Prostate gland (tissue), 2 donors: ENCODE data around the gene SLC6A6.

Source experiments
- POLR2A ChIP-seq: fragments of 450-650 bp; IDR thresholded peaks from one replicate; pipeline ENCODE4 v1.6.1; 2016; ENCODE audit warnings: antibody characterized with exemption, mild to moderate bottlenecking
- POLR2AphosphoS5 ChIP-seq: sonication (generic); formaldehyde crosslinking; IDR thresholded peaks from one replicate; pipeline ENCODE4 v1.6.1; 2017; ENCODE audit warnings: antibody characterized with exemption
- TF ChIP-seq, protein P1 (sequence below), 4 experiments: fragments of 200-600 bp in 2 of 4; fragments of 450-650 bp in 2 of 4; sonication (generic) in 2 of 4; IDR thresholded peaks; 1 replicate in 3 of 4; 2 replicates in 1 of 4; pipeline ENCODE4 v1.5.1; 2016 to 2019; ENCODE audit warnings: antibody characterized with exemption in 4 of 4, mild to moderate bottlenecking in 2 of 4, moderate library complexity in 2 of 4

DNA sequence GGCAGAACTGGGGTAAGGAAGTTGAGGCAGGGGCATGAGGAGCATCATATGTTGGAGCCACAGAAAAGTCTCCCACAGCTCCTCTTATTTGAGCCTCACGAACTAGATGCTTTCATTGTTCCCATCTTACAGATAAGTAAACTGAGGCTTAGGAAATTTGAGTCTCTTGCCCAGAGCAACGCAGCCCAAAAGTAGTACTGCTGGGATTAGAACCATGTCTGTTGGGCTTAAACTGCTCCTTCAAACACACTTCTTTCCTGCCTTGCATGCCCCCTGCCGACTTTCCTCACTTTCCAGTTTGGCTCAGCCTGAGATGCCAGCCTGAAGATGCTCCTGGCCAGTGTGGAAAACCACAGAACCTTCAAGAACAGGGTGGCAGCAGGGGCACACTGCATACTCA lies 43.1 kb upstream of the SLC6A6 start:
- TF ChIP-seq, protein P1, sequence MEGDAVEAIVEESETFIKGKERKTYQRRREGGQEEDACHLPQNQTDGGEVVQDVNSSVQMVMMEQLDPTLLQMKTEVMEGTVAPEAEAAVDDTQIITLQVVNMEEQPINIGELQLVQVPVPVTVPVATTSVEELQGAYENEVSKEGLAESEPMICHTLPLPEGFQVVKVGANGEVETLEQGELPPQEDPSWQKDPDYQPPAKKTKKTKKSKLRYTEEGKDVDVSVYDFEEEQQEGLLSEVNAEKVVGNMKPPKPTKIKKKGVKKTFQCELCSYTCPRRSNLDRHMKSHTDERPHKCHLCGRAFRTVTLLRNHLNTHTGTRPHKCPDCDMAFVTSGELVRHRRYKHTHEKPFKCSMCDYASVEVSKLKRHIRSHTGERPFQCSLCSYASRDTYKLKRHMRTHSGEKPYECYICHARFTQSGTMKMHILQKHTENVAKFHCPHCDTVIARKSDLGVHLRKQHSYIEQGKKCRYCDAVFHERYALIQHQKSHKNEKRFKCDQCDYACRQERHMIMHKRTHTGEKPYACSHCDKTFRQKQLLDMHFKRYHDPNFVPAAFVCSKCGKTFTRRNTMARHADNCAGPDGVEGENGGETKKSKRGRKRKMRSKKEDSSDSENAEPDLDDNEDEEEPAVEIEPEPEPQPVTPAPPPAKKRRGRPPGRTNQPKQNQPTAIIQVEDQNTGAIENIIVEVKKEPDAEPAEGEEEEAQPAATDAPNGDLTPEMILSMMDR (IDR thresholded peaks at IDR 0.05) = no peak
- no peak for TF ChIP-seq POLR2AphosphoS5
- TF ChIP-seq POLR2A = no peak
